ENCODE measurements around the gene SLC25A25. TPM values are rescaled to one million over a fixed set of nuclear protein-coding genes. Genes with fewer than 3 reads are reported as not detected.
"Not testable (repeated sequence)": the region's sequence is repeated elsewhere in the genome, so short reads cannot be mapped to it uniquely, and the experiment has no call there.

The SLC25A25 gene
- total and polyA plus RNA-seq, 9 of the 15 experiments (the other 6 are each of a cell fraction or from before 2014, with no cell fraction given) = 0.07 to 35.9 (median 23.2) TPM

GRCh38 chr9:128111726-128112125 lies 43.7 kb downstream of the SLC25A25 start:
- POLR2A ChIA-PET = interaction anchor here (0.6 kb wide), 1 partner anchor 8 kb away, joined by 3 read pairs; no protein-coding TSS in a partner anchor
- H3K27me3 ChIP-seq (ENCODE audit: control insufficient read depth in 2 of 2, insufficient read depth in 2 of 2, low read length in 2 of 2); H3K4me2 ChIP-seq (ENCODE audit: insufficient read depth, low read length); CTCF ChIA-PET (ENCODE audit: low intra/inter-chr PET ratio); BruUV-seq (replicated peaks); H3K79me2 ChIP-seq (ENCODE audit: control insufficient read depth, insufficient read depth, low read length); H2AFZ ChIP-seq (ENCODE audit: low read depth, low read length); FAIRE-seq; H3K9me1 ChIP-seq (ENCODE audit: control insufficient read depth, insufficient read depth, low read length); ATAC-seq; H4K20me1 ChIP-seq (replicated peaks; ENCODE audit: control insufficient read depth, insufficient read depth, low read length); H3K9ac ChIP-seq (ENCODE audit: insufficient read depth in 1 of 2, low read depth in 2 of 2, low read length in 2 of 2); in situ Hi-C loops (cut with MboI); H3K4me3 ChIP-seq; H3K27ac ChIP-seq (ENCODE audit: extremely low read depth, low read depth, low read length); H3K9me3 ChIP-seq (replicated peaks; ENCODE audit: control insufficient read depth, insufficient read depth, low read depth, low read length); intact Hi-C loops (cut with micrococcal nuclease); DNase-seq (ENCODE audit: extremely low read depth in 1 of 4, low spot score in 3 of 4): not testable (repeated sequence)
- Histone ChIP-seq H3K4me1 (replicated peaks in 1 of 2; ENCODE audit: control insufficient read depth in 2 of 2, insufficient read depth in 2 of 2, low read length in 2 of 2) (peaks cover 30 to 65% of the 10 kb centered on the region in 2 experiments; a peak in 4 of 5 replicates), H3K36me3 (ENCODE audit: control insufficient read depth, insufficient read depth, low read length) (peaks cover 58% of the 10 kb centered on the region; the same call in 2 of the 3 replicates)
- TF ChIP-seq POLR2G (IDR thresholded peaks at IDR 0.05; ENCODE audit: low read depth, low read length) = 0 out of 2 replicates have a peak, but pooled peaks have one; percentile 44
- 90% methylated on average over 12 of the region's 12 CpGs for WGBS (ENCODE audit: insufficient coverage, low coverage, missing lambda C conversion rate)

DNA sequence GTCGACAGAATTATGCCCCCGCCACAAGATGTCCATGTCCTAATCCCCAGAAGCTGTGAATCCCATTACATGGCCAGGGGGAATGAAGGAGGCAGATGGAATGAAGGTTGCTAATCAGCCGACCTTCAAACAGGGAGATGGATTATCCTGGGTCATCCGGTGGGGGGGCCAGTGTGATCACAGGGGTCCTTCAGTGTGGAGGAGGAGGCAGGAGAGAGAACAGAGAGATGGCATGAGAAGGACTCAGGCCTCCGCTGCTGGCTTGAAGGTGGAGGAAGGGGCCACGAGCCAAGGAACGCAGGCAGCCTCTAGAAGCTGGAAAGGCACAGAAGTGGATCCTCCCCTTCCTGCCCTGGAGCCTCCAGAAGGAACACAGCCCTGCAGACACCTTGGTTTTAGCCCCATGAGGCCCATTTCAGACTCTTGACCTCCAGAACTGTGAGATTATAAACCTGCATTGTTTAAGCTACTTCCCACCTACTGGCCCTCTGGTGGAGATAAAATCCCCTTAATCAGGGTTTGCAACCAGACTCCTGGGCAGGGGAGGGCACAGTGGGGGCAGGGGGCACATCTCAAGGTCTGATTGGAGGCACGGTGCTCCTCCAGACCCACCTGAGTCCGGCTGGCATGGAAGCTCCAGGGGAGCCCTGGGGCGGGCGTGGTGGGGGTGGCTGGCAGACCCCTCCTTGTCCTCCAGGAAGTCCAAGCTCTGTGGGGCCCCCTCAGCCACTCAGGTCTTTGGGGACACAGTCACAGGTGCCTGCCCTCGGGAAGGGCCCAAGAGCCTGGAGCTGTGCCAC lies 45.7 kb downstream of the SLC25A25 start:
- Histone ChIP-seq H4K20me1 (replicated peaks; ENCODE audit: control insufficient read depth, insufficient read depth, low read length) (no peaks in the 10 kb centered on the region), H3K27me3 (ENCODE audit: control insufficient read depth in 2 of 2, insufficient read depth in 2 of 2, low read length in 2 of 2) (no peaks in the 10 kb centered on the region), H3K4me1 (replicated peaks in 1 of 2; ENCODE audit: control insufficient read depth in 2 of 2, insufficient read depth in 2 of 2, low read length in 2 of 2) (peaks cover 35 to 63% of the 10 kb centered on the region in 2 experiments; a peak in 4 of 5 replicates), H3K27ac (ENCODE audit: extremely low read depth, low read depth, low read length) (peak overlapping the region; percentile 20; the same call in 1 of the 3 replicates), H3K9me3 (replicated peaks; ENCODE audit: control insufficient read depth, insufficient read depth, low read depth, low read length) (no peaks in the 10 kb centered on the region; the same call in 1 of the 2 replicates), H3K79me2 (ENCODE audit: control insufficient read depth, insufficient read depth, low read length) (no peaks in the 10 kb centered on the region; the same call in 2 of the 3 replicates), H3K4me3 (no peak overlapping the region), H3K9me1 (ENCODE audit: control insufficient read depth, insufficient read depth, low read length) (no peaks in the 10 kb centered on the region), H3K36me3 (ENCODE audit: control insufficient read depth, insufficient read depth, low read length) (peaks cover 38% of the 10 kb centered on the region; the same call in 2 of the 3 replicates), H2AFZ (ENCODE audit: low read depth, low read length) (no peak overlapping the region), H3K4me2 (ENCODE audit: insufficient read depth, low read length) (no peak overlapping the region), H3K9ac (ENCODE audit: insufficient read depth in 1 of 2, low read depth in 2 of 2, low read length in 2 of 2) (peak overlapping the region in 1 of 2 experiments; percentile 85; a peak in 2 of 4 replicates)
- DNase-seq (ENCODE audit: extremely low read depth in 1 of 4, low spot score in 3 of 4) (no peak), ATAC-seq (no peak), FAIRE-seq (no peak)
- POLR2A ChIA-PET = interaction anchor here (0.6 to 2.2 kb wide), 9 partner anchors 10 to 678 kb away, joined by 3 to 8 read pairs (median 3); no protein-coding TSS in a partner anchor
- intact Hi-C loops (cut with micrococcal nuclease) (no loop called here), in situ Hi-C loops (cut with MboI) (no loop called here)
- 74% methylated on average over 12 of the region's 12 CpGs for WGBS (ENCODE audit: insufficient coverage, low coverage, missing lambda C conversion rate)
- no TSS peak for BruUV-seq (replicated peaks)
- CTCF ChIA-PET (ENCODE audit: low intra/inter-chr PET ratio) = no interaction called here
- TF ChIP-seq, protein P1, sequence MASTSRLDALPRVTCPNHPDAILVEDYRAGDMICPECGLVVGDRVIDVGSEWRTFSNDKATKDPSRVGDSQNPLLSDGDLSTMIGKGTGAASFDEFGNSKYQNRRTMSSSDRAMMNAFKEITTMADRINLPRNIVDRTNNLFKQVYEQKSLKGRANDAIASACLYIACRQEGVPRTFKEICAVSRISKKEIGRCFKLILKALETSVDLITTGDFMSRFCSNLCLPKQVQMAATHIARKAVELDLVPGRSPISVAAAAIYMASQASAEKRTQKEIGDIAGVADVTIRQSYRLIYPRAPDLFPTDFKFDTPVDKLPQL (IDR thresholded peaks at IDR 0.05; ENCODE audit: extremely low read depth, insufficient read length) = no peak
- TF ChIP-seq POLR2G (IDR thresholded peaks at IDR 0.05; ENCODE audit: low read depth, low read length) = peak; percentile 28; the same call in 1 of the 2 replicates
- no peak for TF ChIP-seq ZNF277 (CRISPR knock-in tag; IDR thresholded peaks at IDR 0.05; ENCODE audit: borderline replicate concordance)
- 0 out of 2 replicates have a peak, but pooled peaks have one; percentile 14 for TF ChIP-seq POLR2A (conservative IDR thresholded peaks at IDR 0.05)
